GM18870 (cell line): ENCODE results near the gene MRPS16.

Experiments used
- ATAC-seq: cut with Tn5 transposase; IDR thresholded peaks from one replicate; pipeline ENCODE4 v1.9.1; 2021; ENCODE audit warnings: moderate library complexity; ENCODE audit not compliant: unreplicated experiment

MRPS16 gene

DNA sequence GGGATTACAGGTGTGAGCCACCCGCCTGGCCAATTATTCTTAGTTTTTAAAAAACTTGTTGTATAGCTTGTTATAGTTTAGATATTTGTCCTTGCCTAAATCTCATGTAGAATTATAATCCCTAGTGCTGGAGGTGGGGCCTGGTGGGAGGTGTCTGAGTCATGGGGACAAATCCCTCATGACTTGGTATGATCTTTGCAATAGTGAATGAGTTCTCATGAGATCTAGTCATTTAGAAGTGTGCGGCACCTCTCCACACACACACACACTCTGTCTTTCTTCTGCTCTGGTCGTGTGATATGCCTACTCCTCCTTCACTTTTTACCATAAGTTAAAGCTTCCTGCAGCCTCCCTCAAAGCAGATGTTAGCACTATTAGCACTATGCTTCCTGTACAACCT, 47.4 kb downstream of the MRPS16 start:
- ATAC-seq = no peak
